Myocyte (in vitro differentiated cells): ENCODE data around the gene RTN3. TPM values are rescaled to one million over a fixed set of nuclear protein-coding genes. Genes with fewer than 3 reads are reported as not detected.

Source experiments
- DNase-seq: peaks from one replicate; pipeline ENCODE4 v3.0.0-alpha.2; 2012; ENCODE audit warnings: low read depth
- total RNA-seq: library from RNA; depleted of rRNA; stranded (reverse); fragments of >200 nt; gene quantifications from 2 replicates; pipeline ENCODE4 v1.2.3, GENCODE V29; 2014

Gene RTN3
- total RNA-seq, 1 donor from 2014 or later, result 80.4 TPM

DNA sequence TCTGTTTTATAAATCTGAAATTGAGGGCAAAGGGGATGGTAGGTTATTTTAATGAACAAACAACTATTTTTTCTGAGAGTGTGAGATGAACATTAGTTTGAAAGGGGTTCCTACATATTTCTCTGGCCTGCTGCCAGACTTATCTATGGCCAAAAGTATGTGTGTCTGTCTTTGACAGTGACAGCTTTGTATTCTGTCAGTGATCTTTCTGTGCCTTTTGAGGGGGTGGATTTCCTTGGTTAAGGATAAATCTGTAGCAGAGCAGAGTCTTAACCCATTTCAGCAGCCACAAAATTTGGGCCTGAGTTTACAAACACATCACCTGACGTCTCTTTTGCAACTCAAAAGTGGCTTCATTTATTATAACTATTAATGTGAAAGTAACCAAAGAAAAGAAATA lies 56.4 kb downstream of the RTN3 start:
- DNase-seq, result no peak

DNA sequence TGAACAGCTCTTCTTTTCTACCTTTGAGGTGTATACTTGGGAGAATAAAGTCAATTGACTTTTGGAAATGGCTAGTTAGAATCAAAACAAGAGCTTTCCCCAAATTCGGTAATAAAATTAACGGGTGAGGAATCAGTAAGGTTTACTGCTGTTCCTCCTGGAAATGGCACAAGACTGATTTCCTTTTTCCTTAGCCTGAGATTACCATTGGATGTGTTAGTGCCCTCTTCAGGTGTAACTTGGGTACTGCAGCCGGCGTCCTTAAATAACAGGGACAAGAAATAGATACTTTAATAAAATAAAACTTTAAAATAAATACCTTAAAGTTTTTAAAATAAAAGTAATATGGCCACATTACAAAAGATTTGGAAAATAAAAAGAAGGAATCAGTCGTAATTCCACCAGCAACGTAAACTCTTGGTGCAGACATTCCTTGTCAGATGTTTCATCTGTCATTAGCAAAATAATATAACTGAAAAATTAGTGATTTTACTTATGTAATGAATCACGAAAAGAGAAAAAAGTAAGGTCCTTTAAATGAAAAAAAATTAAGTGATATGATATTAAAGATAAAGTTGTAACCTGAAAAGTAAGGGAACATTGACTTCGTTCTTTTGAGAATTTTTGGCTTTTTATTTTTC lies 57.5 kb downstream of the RTN3 start:
- peak; percentile 82 for DNase-seq

DNA sequence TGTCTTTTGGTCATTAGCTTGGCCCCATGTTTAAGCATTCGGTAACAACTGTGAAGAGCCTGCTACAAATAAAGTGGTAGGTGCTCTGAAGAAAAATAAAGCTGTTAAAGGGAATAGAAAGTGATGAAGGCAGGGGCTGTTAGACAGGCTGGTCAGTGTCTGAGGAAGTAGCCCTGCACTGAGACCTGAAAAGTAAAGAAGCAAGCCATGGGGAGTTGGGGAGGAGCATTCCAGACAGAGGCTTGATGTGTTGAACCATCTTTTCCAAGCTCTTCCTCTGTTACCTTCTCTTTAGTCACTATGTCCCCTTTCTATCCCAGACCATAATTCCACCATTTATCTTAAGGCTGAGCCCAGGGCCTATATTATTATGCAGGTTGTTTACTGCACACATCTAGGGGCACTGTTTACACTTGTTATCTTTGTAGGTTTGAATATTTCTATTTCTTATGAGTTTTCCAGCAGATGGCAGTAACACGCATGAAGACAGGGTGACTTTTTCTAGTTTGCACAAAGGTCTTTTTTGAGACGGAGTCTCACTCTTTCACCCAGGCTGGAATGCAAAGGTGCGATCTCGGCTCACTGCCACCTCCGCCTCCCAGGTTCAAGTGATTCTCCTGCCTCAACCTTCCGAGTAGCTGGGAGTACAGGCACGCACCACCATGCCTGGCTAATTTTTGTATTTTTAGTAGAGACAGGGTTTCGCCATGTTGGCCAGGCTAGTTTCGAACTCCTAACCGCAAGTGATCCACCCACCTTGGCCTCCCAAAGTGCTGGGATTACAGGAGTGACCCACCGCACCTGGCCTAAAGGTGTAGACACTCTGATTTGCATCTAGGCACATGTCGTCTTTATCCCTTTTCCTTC lies 64.2 kb downstream of the RTN3 start:
- DNase-seq, result peak; percentile 14

DNA sequence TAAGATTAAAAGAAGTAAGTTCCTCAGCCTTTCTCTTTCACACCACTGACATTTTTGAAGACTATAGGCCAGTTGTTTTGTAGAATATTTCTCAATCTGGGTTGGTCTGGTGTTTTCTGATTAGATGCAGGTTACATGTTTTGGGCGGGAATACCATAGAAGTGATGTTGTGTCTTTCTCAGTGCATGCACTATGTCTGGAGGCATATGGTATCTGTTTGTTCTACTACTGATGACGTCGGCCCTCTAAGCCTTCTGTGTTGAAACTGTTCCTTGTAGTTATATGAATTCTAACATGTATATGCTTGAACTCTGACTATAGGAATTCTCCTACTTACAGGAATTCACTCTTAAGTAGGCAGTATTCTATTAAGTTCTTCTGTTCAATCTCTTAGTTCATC lies 65.7 kb downstream of the RTN3 start:
- DNase-seq, result no peak

DNA sequence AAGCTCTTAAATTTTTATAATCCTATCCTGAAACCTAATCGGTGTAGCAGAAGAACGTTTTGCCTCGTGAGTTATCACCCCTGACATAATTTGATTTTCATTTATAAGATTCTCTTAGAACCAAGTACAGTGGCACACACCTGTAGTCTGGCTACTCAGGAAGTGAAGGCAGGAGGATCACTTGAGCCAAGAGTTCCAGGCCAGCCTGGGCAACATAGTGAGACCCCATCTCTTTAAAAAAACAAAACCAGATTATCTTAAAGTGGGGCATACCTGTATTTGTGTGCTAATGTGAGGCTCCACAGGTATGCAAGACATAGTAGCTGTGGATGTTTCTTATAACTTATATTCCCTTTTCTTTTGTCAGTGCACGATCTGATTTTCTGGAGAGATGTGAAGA lies 68.3 kb downstream of the RTN3 start:
- no peak for DNase-seq

DNA sequence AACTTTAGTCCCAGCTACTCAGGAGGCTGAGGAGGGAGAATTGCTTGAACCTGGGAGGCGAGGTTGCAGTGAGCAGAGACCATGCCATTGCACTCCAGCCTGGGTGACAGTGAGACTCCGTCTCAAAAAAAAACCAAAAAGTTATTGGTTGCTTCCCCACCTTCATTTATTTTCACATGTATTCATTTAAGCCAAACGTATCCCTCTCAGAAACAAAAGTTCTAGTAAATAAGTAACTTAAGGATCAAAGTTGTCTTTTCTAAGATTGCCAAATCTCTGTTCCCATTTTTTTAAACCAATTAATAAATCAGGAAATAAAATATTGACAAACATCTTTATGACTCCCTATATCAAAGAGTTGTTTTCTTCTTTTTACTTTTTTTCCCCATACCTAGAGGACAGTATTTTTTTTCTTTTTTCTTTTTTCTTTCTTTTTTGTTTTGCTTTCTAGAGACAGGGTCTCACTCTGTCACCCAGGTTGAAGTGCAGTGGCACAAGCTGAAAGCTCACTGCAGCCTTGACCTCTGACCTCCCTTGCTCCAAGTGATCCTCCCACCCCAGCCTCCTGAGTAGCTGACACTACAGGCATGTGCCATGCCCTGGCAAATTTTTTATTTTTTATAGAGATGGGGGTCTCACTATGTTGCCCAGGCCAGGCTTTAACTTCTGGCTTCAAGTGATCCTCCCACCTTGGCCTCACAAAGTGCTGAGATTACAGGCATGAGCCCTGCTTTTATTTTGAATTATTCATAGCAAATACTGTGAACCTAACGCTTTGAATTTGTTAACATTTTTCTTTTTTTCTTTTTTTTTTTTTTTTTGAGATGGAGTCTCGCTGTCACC lies 75.8 kb downstream of the RTN3 start:
- DNase-seq, result no peak

DNA sequence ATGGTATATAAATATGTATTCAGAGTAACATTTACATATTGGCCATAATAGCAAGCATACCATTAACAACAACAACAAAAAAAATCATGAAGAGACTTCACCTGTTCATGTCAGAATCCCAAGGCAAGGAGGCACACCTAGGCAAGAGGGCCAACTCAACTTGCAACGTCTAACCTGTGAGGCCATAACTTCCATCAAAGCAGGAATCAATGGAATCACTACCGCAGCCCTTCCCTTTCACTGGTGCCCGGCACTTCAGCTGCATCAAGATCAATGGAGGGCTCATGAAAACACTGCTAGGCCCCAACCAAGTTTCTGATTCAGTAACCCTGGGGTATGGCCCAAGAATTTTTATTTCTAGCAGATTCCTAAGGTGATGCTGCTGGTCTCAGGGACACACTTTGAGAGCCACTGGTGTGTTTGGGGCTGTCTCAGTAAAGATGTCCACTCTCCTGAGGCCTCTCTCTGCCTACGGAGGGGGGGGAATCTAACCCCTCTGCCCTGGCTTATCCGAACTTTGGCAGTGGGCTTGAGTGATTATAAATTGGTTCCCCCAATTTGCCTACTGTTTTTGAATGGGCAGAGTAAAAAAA lies 79.3 kb downstream of the RTN3 start:
- no peak for DNase-seq

DNA sequence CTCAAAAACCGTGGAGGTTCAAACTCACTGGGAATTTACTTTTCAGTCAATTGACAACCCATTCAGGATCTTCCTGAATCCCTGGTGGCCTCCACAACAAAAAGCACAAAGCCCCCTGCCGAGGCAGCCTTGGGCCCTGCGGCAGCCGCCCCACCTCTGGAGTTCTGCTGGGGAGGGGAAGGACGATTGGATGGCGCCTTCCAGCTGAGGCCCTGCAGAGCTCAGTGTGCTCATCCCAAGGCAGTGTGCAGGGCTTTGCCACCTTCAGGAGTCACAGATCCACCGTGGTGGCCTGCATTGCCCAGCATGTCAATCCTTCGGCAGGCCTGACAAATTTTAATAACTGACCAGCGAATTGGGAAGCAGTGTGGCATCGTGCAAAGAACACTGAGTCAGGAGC lies 79.9 kb downstream of the RTN3 start:
- no peak for DNase-seq

DNA sequence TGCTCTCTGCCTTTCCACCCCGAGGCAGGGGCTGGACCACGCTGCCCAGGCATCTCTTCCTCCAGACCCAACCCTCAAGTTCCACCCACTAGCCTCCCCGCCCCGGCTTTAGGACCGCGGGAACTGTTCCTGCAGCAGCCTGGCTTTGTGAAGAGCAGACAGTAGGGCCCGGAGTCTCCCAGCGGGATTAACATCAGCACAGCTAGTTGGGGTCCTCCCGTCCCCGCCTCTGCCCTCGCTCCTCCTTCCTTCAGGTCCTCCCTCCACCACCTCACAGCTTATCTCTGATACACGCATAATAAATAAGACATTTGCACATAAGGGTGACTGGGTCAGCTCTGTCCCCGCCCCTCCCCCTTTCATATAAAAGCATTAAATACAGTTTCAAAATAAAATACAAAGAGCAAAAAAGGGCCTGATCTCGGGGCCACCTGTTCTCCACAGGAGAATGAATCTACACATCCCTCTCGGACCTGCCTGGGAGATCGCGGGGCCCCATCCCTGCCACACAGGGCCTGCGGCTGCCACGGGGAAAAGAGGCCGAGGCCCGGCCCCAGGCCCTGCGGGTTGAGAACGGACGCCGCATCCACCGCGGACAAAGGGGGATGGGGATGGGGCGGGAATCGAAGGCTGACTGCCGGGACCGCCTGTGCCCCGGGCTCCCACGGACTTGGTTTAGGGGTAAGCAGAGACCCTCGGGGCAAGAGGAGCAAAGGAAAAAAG lies 80.8 kb downstream of the RTN3 start:
- DNase-seq, result no peak

DNA sequence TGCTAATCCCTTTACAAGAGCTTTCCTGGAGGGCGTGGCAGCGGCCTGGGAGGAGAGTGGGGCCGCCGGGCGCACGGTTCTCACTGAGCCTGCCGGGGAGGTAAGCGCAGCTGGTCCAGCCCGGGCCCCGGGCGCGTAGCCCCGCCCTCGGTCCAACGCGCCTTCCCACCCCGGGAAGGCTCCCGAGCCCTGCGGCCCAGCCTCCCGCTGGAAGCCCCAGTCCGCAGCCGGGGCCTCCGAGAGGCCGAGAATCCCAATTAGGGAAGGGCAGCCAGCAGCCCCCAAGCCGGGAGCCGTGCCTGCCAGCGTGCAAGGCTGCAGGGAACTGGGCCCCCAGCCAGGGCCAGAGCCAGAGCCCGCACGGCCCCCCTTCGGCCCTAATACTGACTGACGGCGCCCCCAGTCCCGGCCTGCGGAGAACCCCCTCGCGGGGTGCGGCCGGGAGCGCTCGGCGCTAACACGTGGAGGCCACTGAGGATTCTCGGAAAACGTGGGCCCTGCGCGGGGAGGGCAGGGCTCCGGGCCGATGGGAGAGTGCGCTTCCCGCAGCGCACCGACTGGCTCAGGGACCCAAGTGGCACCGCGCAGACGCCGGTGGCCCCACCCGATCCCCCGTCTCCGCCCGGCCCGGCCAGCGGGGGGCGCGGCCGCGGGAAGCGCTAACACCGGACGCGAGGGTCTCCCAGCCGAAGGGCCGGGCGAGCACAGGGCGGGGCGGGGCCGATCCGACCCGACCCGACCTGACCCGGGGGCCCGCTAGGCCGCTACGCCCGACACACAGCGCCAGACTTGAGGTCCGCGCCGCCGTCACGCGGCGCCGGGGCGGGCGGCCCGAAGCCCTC lies 81.6 kb downstream of the RTN3 start:
- DNase-seq, result no peak

DNA sequence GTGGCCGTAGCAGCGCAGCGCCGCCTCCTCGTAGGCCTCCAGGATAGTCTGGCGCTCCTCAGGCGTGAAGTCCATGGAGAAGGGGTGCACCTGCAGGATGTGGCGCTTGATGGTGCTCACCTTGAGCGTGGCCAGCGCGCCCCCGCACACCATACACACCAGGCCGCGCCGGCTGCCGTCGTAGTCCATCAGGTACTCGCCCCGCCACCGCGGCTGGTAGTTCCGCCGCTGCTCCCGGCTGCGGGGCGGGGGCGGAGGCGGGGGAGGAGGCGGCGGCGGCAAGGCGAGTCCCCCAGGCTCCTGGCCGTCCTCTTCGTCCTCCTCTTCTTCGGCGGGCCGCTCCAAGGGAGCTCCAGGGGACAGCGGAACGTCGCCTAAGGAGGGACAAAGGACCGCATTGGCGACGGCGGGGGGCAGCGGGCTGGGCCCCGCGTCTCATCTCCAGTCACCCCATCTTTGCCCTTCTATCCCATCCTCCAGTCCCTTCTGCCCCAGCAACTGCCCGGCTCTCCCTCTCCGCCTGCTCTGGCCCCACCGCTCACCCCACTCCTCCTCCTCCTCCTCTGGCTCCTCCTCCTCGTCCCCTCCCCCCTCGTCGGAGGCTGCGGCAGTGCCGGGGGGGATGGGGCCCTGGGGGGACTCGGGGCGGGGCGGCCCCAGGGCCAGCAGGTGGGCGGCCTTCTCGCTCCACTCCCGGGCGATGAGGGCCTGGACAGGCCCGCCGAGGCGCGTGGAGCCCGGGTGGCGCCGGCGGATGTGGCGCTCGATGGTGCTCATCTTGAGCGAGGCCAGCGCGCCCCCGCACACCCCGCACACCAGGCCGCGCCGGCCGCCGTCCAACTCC lies 82.4 kb downstream of the RTN3 start:
- DNase-seq, result no peak

DNA sequence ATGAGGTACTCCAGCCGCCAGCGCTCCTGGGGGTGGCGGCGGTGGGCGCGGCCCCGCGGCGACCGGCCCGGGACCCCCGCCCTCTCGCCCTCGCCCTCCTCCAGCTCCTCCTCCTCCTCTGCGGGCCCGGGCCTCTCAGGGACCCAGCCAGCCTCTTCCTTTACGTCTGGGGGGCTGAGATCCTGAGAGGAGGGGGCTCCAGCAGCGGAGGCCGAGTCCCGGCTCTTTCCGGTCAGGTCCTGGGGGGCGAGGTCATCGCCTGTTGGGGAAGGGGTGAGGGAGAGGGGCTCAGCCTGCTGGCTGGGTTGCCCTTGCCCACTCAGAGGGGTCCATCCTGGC lies 83.0 kb downstream of the RTN3 start:
- DNase-seq, result no peak

DNA sequence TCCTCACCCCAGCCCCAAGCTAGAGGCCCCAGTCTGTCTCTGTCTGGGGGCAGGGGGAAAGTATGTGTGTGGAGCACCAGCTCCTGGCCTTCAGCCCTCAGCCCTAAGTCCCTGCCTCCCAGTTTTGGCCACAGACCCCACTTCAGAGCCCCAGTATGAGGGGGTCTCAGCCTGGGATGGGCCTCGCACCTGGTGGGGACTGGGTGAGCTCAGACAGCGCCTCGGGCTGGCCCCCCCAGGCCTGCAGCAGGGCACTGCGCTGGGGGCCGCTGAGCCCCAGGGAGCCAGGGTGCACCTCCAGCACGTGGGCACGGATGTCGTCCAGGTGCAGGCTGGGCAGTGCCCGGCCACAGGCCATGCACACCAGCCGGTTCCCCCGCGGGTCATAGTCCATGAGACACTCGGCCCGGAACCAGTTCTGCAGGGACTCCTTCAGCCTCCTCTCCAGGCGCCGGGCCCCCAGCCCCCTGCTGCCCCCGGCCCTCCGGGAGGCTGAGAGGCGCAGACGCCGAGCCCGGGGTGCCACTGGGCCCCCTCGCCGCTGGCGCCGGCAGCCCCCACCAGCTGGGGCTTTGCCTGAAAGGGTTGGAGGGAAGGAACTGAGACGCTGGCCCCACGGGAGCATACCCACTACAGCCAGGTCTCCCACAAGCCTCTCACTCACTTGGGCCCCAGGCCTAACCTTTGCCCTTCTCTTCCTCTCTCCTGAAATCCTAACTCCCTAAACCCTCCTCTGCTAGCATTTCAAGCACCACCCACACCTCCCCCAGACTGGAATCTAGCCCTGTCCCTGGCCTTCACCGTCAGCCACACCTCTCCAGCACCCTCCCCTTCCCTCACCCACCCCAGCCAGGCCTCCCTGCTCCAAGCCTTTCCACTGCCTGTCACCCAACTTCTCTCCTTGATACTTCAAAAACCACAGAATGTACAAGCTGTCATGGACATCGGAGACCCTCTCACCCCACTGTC lies 83.7 kb downstream of the RTN3 start:
- no peak for DNase-seq

DNA sequence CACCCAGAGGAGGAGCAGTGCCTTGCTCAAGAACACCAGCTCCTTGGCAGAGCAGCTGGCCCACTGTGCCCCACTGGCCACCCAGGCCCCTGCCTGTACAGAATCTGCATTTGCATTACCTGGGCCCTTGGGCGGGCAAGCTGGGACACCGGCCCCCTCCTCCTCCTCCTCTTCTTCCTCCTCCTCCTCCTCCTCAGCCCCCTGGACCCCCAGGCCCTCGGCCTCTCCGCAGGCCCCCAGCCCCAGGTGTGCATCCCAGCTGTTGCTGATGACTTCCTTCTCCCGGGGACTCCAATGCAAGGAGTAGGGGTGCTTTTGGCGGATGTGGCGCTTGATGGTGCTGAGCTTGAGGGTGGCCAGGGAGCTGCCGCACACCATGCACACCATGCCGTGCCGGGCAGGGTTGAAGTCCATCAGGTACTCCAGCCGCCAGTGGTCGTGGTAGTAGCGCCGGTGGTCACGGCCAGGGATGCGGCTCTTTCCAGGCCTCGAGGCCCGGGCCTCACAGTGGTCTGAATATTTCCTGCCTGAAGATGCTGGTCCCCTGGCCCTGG lies 84.5 kb downstream of the RTN3 start:
- DNase-seq, result no peak

DNA sequence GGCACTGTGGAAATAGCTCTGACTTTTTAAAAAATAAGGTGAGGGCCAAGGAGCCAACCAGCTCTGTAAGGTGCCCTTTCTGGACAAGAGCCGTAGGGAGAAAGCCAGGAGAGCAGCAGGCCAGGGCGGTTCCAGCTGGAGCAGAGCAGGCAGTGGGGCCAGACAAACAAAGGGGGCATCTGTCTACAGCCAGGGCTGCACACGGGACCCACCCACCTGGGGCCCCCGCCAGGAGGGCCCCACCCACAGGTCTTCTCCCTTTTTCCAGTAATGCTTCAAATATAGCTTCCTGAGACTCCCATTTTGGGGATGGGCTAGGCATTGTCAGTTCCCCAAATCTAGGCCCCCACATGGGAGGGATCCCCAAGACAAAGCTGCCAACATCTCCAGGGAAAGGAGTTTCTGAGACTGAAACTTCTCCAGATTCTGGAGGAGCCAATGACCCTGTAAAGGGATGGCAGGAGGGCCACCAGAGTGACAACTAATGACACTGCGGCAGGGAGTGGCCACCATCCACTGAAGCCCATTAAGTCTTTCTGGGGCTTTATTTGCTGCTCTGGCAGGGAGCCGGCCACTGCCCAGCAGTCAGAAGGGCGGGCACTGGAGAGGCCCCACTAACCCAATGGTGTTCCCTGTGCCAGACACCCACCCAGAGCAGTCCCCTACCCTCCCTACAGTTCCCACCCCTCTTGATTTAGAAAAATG lies 85.4 kb downstream of the RTN3 start:
- DNase-seq, result no peak

DNA sequence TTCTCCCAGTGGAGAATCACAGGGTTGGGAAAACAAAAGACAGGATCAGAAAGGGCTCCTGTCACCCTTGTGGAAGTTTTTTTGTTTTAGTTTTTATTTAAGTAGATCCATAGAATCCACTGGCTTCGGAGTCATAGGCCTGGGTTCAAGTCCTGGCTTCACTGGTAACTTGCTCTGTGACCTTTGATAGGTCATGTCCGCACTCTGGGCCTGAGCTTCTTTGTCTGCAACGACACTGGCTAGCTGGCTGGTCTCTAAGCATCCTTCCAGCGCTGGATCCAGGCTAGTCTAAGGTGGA lies 85.9 kb downstream of the RTN3 start:
- no peak for DNase-seq

DNA sequence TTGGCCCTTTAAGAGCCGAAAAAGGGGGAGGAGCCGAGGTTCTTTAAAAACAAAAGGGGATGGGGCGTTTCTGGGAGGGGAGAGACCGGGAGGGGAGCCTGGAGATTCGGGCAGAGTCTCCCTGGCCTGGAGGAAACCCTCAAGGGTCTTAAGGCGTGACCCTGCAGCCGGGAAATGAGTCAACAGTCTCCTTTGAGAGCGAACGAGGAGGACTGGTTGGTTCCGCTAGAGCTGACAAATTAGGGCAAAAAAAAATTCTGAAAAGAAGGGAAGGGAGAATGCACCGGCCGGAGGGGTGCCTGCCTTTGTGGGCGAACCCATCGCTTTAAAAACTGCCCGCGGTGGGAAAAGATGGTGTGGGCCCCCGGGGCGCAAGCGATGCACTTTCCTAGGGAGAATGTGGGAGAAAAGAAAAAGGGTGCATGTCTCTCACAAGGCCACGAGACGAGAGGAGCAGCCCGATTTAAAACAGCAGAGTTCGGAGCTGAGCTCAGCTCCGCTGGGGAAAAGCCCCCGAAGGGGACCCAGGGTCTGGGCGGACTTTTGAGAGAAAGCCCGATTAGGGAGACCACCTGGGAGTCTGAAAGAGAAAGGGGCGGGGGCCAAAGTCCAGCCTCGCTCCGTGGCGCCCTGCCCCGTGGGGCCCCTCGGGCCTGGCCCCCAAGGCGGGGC lies 86.4 kb downstream of the RTN3 start:
- DNase-seq, result peak; percentile 75
